B cell (primary cell): ENCODE results near the gene AADAT.

Source experiments
- EZH2 ChIP-seq: IDR thresholded peaks from 2 replicates; pipeline ENCODE4 v1.6.1; 2012; ENCODE audit warnings: borderline replicate concordance, low read depth, mild to moderate bottlenecking, moderate library complexity, low read length; ENCODE audit not compliant: insufficient read depth, poor library complexity, severe bottlenecking
- TF ChIP-seq, protein P1 (sequence below): fragments of 200-600 bp; IDR thresholded peaks from one replicate; pipeline ENCODE4 v1.8.0; 2022; ENCODE audit warnings: antibody characterized with exemption, mild to moderate bottlenecking

- TF ChIP-seq, protein P1, sequence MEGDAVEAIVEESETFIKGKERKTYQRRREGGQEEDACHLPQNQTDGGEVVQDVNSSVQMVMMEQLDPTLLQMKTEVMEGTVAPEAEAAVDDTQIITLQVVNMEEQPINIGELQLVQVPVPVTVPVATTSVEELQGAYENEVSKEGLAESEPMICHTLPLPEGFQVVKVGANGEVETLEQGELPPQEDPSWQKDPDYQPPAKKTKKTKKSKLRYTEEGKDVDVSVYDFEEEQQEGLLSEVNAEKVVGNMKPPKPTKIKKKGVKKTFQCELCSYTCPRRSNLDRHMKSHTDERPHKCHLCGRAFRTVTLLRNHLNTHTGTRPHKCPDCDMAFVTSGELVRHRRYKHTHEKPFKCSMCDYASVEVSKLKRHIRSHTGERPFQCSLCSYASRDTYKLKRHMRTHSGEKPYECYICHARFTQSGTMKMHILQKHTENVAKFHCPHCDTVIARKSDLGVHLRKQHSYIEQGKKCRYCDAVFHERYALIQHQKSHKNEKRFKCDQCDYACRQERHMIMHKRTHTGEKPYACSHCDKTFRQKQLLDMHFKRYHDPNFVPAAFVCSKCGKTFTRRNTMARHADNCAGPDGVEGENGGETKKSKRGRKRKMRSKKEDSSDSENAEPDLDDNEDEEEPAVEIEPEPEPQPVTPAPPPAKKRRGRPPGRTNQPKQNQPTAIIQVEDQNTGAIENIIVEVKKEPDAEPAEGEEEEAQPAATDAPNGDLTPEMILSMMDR, result no peak
- no peak for TF ChIP-seq EZH2
Observed at GRCh38 chr4:170035845-170036244, 53.9 kb downstream of the AADAT start.
